M059J (cell line): ENCODE results near the gene UTP3. TPM values are rescaled to one million over a fixed set of nuclear protein-coding genes. Genes with fewer than 3 reads are reported as not detected.
"Not testable (repeated sequence)": the region's sequence is repeated elsewhere in the genome, so short reads cannot be mapped to it uniquely, and the experiment has no call there.

ENCODE experiments used
- DNase-seq: peaks from one replicate; pipeline ENCODE4 v3.0.0-alpha.2; 2012; ENCODE audit warnings: low read depth
- total RNA-seq: library from RNA; depleted of rRNA; stranded (reverse); fragments of >200 nt; shearing (Covaris generic); gene quantifications from 2 replicates; pipeline ENCODE4 v1.2.3, GENCODE V29; 2014

UTP3 gene
- total RNA-seq, 1 experiment from 2014 or later = 16.2 TPM

GRCh38 chr4:70687392-70687791 is 940 bp upstream of the UTP3 start:
- no peak for DNase-seq

GRCh38 chr4:70688795-70689231 is 481 bp downstream of the UTP3 start:
- DNase-seq = peak; percentile 10

GRCh38 chr4:70691661-70692060 is 3.3 kb downstream of the UTP3 start:
- no peak for DNase-seq

- not testable (repeated sequence) for DNase-seq
Observed at GRCh38 chr4:70694633-70695032, 6.3 kb downstream of the UTP3 start.

GRCh38 chr4:70698435-70698834 is 10.1 kb downstream of the UTP3 start:
- DNase-seq = peak; percentile 32

- DNase-seq = no peak
Observed at GRCh38 chr4:70700712-70701111, 12.4 kb downstream of the UTP3 start.

GRCh38 chr4:70701271-70701670 is 12.9 kb downstream of the UTP3 start:
- DNase-seq = no peak

- DNase-seq = not testable (repeated sequence)
Observed at GRCh38 chr4:70702592-70702991, 14.3 kb downstream of the UTP3 start.

- peak; percentile 47 for DNase-seq
Observed at GRCh38 chr4:70703619-70704214, 15.4 kb downstream of the UTP3 start.

GRCh38 chr4:70704215-70704930 is 16.0 kb downstream of the UTP3 start:
- DNase-seq = peak; percentile 71

- DNase-seq = no peak
Observed at GRCh38 chr4:70704931-70705182, 16.5 kb downstream of the UTP3 start.

- DNase-seq = peak; percentile 85
Observed at GRCh38 chr4:70705183-70706043, 17.1 kb downstream of the UTP3 start.

- peak; percentile 37 for DNase-seq
Observed at GRCh38 chr4:70706044-70706461, 17.7 kb downstream of the UTP3 start.

- DNase-seq = peak; percentile 15
Observed at GRCh38 chr4:70706516-70706915, 18.2 kb downstream of the UTP3 start.

- peak; percentile 44 for DNase-seq
Observed at GRCh38 chr4:70709611-70710205, 21.4 kb downstream of the UTP3 start.

- DNase-seq = no peak
Observed at GRCh38 chr4:70711599-70711998, 23.3 kb downstream of the UTP3 start.

GRCh38 chr4:70712150-70712549 is 23.8 kb downstream of the UTP3 start:
- DNase-seq = no peak

GRCh38 chr4:70712604-70713452 is 24.5 kb downstream of the UTP3 start:
- DNase-seq = no peak

- no peak for DNase-seq
Observed at GRCh38 chr4:70713453-70714078, 25.2 kb downstream of the UTP3 start.

- DNase-seq = no peak
Observed at GRCh38 chr4:70714079-70714887, 26.0 kb downstream of the UTP3 start.
